ENCODE measurements around the gene ANAPC2. TPM values are rescaled to one million over a fixed set of nuclear protein-coding genes. Genes with fewer than 3 reads are reported as not detected.

The ANAPC2 gene
- total RNA-seq, 1 donor from 2014 or later: 39.2 TPM

GRCh38 chr9:137134191-137134590 lies 54.2 kb downstream of the ANAPC2 start:
- no peak overlapping the region for H3K4me3 ChIP-seq (ENCODE audit: insufficient read depth, low read depth, low read length)
- H3K4me2 ChIP-seq (ENCODE audit: low read length): no peak overlapping the region
- DNase-seq (ENCODE audit: low read depth) (no peak), FAIRE-seq (no peak)
- peaks cover 5% of the 10 kb centered on the region for H3K4me1 ChIP-seq (ENCODE audit: insufficient read depth, low read length)
- no peaks in the 10 kb centered on the region for H3K9me3 ChIP-seq (ENCODE audit: insufficient read depth, low read depth, low read length)
- H3K9ac ChIP-seq (ENCODE audit: low read length): no peak overlapping the region
- H3K27me3 ChIP-seq (ENCODE audit: insufficient read depth, low read length): peaks cover 29% of the 10 kb centered on the region
- Mint-ChIP-seq H3K4me1 (ENCODE audit: low read depth, unreplicated experiment) (no peaks in the 10 kb centered on the region), H3K9me3 (ENCODE audit: unreplicated experiment) (peaks cover 2% of the 10 kb centered on the region), H3K36me3 (ENCODE audit: low read depth, unreplicated experiment) (no peaks in the 10 kb centered on the region), H3K27ac (ENCODE audit: unreplicated experiment) (no peak overlapping the region), H3K4me3 (ENCODE audit: unreplicated experiment) (no peak overlapping the region), H3K27me3 (ENCODE audit: low read depth, unreplicated experiment) (peaks cover 39% of the 10 kb centered on the region)
- H2AFZ ChIP-seq (ENCODE audit: low read depth, low read length): no peak overlapping the region
- peaks cover 9% of the 10 kb centered on the region for H3K79me2 ChIP-seq (ENCODE audit: insufficient read depth, low read length)
- TF ChIP-seq EZH2 (IDR thresholded peaks at IDR 0.05; ENCODE audit: insufficient read depth, low read length) (no peak), CTCF (IDR thresholded peaks at IDR 0.05; ENCODE audit: insufficient read depth, low read depth, low read length) (no peak)
- H4K20me1 ChIP-seq (ENCODE audit: insufficient read depth, low read length): no peaks in the 10 kb centered on the region
- no peaks in the 10 kb centered on the region for H3K36me3 ChIP-seq (ENCODE audit: insufficient read depth, low read length)
- no peak overlapping the region for H3K27ac ChIP-seq (ENCODE audit: low read depth, low read length)

- Histone ChIP-seq H3K36me3 (ENCODE audit: insufficient read depth, low read length) (no peaks in the 10 kb centered on the region), H3K4me2 (ENCODE audit: low read length) (peak overlapping the region; percentile 90), H3K27me3 (ENCODE audit: insufficient read depth, low read length) (no peaks in the 10 kb centered on the region), H3K9ac (ENCODE audit: low read length) (peak overlapping the region; percentile 82), H3K4me1 (ENCODE audit: insufficient read depth, low read length) (peaks cover 20% of the 10 kb centered on the region), H3K9me3 (ENCODE audit: insufficient read depth, low read depth, low read length) (no peaks in the 10 kb centered on the region), H3K79me2 (ENCODE audit: insufficient read depth, low read length) (peaks cover 36% of the 10 kb centered on the region), H2AFZ (ENCODE audit: low read depth, low read length) (peak overlapping the region; percentile 93), H4K20me1 (ENCODE audit: insufficient read depth, low read length) (peaks cover 13% of the 10 kb centered on the region), H3K27ac (ENCODE audit: low read depth, low read length) (peak overlapping the region; percentile 36), H3K4me3 (ENCODE audit: insufficient read depth, low read depth, low read length) (peak overlapping the region; percentile 76)
- DNase-seq (ENCODE audit: low read depth): no peak
- Mint-ChIP-seq H3K4me1 (ENCODE audit: low read depth, unreplicated experiment) (peaks cover 20% of the 10 kb centered on the region), H3K9me3 (ENCODE audit: unreplicated experiment) (no peaks in the 10 kb centered on the region), H3K36me3 (ENCODE audit: low read depth, unreplicated experiment) (peaks cover 1% of the 10 kb centered on the region), H3K27ac (ENCODE audit: unreplicated experiment) (peak overlapping the region; percentile 84), H3K4me3 (ENCODE audit: unreplicated experiment) (peak overlapping the region; percentile 91), H3K27me3 (ENCODE audit: low read depth, unreplicated experiment) (peaks cover 11% of the 10 kb centered on the region)
- no peak for TF ChIP-seq CTCF (IDR thresholded peaks at IDR 0.05; ENCODE audit: insufficient read depth, low read depth, low read length)
- TF ChIP-seq EZH2 (IDR thresholded peaks at IDR 0.05; ENCODE audit: insufficient read depth, low read length): no peak
- FAIRE-seq: no peak
Observed at GRCh38 chr9:137130176-137130755, 58.1 kb downstream of the ANAPC2 start.

GRCh38 chr9:137129456-137130175 lies 58.7 kb downstream of the ANAPC2 start:
- peak overlapping the region; percentile 37 for H3K27ac ChIP-seq (ENCODE audit: low read depth, low read length)
- Mint-ChIP-seq H3K27me3 (ENCODE audit: low read depth, unreplicated experiment) (peaks cover 5% of the 10 kb centered on the region), H3K9me3 (ENCODE audit: unreplicated experiment) (no peaks in the 10 kb centered on the region), H3K27ac (ENCODE audit: unreplicated experiment) (peak overlapping the region; percentile 53), H3K4me1 (ENCODE audit: low read depth, unreplicated experiment) (peaks cover 20% of the 10 kb centered on the region), H3K4me3 (ENCODE audit: unreplicated experiment) (peak overlapping the region; percentile 88), H3K36me3 (ENCODE audit: low read depth, unreplicated experiment) (peaks cover 1% of the 10 kb centered on the region)
- H3K4me2 ChIP-seq (ENCODE audit: low read length): peak overlapping the region; percentile 90
- H3K27me3 ChIP-seq (ENCODE audit: insufficient read depth, low read length): no peaks in the 10 kb centered on the region
- peak overlapping the region; percentile 82 for H3K9ac ChIP-seq (ENCODE audit: low read length)
- peak; percentile 89 for DNase-seq (ENCODE audit: low read depth)
- H2AFZ ChIP-seq (ENCODE audit: low read depth, low read length): peak overlapping the region; percentile 93
- H3K79me2 ChIP-seq (ENCODE audit: insufficient read depth, low read length): peaks cover 36% of the 10 kb centered on the region
- H4K20me1 ChIP-seq (ENCODE audit: insufficient read depth, low read length): peaks cover 13% of the 10 kb centered on the region
- H3K9me3 ChIP-seq (ENCODE audit: insufficient read depth, low read depth, low read length): no peaks in the 10 kb centered on the region
- no peak for FAIRE-seq
- H3K4me3 ChIP-seq (ENCODE audit: insufficient read depth, low read depth, low read length): peak overlapping the region; percentile 76
- H3K36me3 ChIP-seq (ENCODE audit: insufficient read depth, low read length): no peaks in the 10 kb centered on the region
- H3K4me1 ChIP-seq (ENCODE audit: insufficient read depth, low read length): peaks cover 20% of the 10 kb centered on the region
- TF ChIP-seq EZH2 (IDR thresholded peaks at IDR 0.05; ENCODE audit: insufficient read depth, low read length) (no peak), CTCF (IDR thresholded peaks at IDR 0.05; ENCODE audit: insufficient read depth, low read depth, low read length) (no peak)

Data from astrocyte (in vitro differentiated cells and primary cell).